WTC11 (cell line): ENCODE measurements around the gene PPP3CA.

Experiments used
- ATF1 ChIP-seq: sonication (generic); formaldehyde crosslinking; IDR thresholded peaks from 2 replicates; pipeline ENCODE4 v1.8.1; 2023; ENCODE audit warnings: mild to moderate bottlenecking, moderate library complexity, missing genetic modification reagents
- CREB1 ChIP-seq: sonication (generic); formaldehyde crosslinking; IDR thresholded peaks from 2 replicates; pipeline ENCODE4 v1.8.0; 2023; ENCODE audit warnings: mild to moderate bottlenecking, missing genetic modification reagents
- E2F1 ChIP-seq: sonication (generic); formaldehyde crosslinking; IDR thresholded peaks from 2 replicates; pipeline ENCODE4 v1.8.0; 2022; ENCODE audit warnings: mild to moderate bottlenecking, missing genetic modification reagents
- ELF4 ChIP-seq: sonication (generic); formaldehyde crosslinking; IDR thresholded peaks from 2 replicates; pipeline ENCODE4 v1.8.1; 2022; ENCODE audit warnings: low read depth, mild to moderate bottlenecking, moderate library complexity, missing genetic modification reagents
- ESRRA ChIP-seq: sonication (generic); formaldehyde crosslinking; IDR thresholded peaks from 2 replicates; pipeline ENCODE4 v1.8.1; 2022; ENCODE audit warnings: mild to moderate bottlenecking, missing genetic modification reagents, borderline replicate concordance
- GRHL2 ChIP-seq: fragments of 250-450 bp; sonication (Bioruptor Pico); IDR thresholded peaks from 2 replicates; pipeline ENCODE4 v1.8.0; 2022; ENCODE audit warnings: mild to moderate bottlenecking, moderate library complexity; ENCODE audit not compliant: insufficient replicate concordance, severe bottlenecking
- NR3C1 ChIP-seq: sonication (generic); formaldehyde crosslinking; conservative IDR thresholded peaks from 2 replicates; pipeline ENCODE4 v1.8.1; 2023; ENCODE audit warnings: low read depth, mild to moderate bottlenecking, missing genetic modification reagents
- SP1 ChIP-seq: sonication (generic); formaldehyde crosslinking; conservative IDR thresholded peaks from 2 replicates; pipeline ENCODE4 v1.8.1; 2022; ENCODE audit warnings: missing genetic modification reagents
- TEAD4 ChIP-seq: sonication (generic); formaldehyde crosslinking; IDR thresholded peaks from 2 replicates; pipeline ENCODE4 v1.8.0; 2022; ENCODE audit warnings: mild to moderate bottlenecking, missing genetic modification reagents
- ZBTB21 ChIP-seq: sonication (generic); formaldehyde crosslinking; IDR thresholded peaks from 2 replicates; pipeline ENCODE4 v1.8.1; 2023; ENCODE audit warnings: mild to moderate bottlenecking, missing genetic modification reagents, borderline replicate concordance
- ZNF425 ChIP-seq: fragments of 250-450 bp; sonication (Bioruptor Pico); conservative IDR thresholded peaks from 2 replicates; pipeline ENCODE4 v1.9.0; 2021; ENCODE audit warnings: mild to moderate bottlenecking
- TF ChIP-seq, protein P1 (sequence below): sonication (generic); formaldehyde crosslinking; IDR thresholded peaks from 2 replicates; pipeline ENCODE4 v1.8.1; 2023; ENCODE audit warnings: mild to moderate bottlenecking, missing genetic modification reagents, moderate library complexity
- TF ChIP-seq, protein P2 (sequence below): fragments of 200-600 bp; IDR thresholded peaks from 2 replicates; pipeline ENCODE4 v1.8.0; 2022; ENCODE audit warnings: antibody characterized with exemption

DNA sequence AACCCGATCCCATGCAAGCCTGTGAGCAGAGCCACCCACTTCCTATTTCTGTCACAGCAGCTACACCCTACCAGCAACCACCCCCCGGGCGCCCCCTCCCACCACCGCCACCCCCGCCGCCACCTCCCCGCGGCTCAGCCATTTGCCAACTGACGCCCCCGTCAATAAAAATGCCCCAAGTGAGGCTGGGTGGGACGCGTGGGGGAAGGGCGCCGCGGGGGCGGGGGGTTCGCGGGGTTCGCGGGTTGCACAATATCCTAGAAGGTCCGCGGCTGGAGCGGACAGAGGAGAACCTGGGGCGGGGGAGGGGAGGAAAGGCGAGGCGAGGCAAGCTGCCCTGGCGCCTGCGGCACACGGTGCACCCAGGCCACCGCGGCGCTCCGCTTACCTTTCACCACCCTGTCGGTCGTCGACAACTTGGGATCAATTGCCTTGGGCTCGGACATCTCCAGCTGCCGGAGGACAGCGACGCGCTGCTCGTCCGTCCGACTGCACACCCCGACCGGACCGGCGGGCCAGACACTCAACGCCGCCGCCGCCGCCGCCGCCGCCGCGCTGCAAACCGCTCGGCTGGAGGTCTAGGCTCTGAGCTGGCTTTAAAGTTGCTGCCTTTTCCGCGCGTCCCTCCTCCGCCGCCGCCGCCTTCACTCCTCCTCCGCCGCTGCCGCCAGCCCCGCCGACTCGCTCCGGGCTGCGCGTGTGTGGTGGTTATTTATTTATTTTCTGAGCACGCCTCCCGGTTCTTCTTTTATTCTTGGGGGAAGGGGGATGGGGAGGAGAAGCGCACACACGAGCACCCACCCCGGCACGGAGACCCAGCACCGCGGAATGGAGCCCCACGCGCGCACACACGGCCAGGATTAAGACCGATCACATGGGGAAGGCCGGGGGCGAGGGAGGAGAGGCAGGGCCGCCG, 717 bp downstream of the PPP3CA start:
- TF ChIP-seq, protein P1, sequence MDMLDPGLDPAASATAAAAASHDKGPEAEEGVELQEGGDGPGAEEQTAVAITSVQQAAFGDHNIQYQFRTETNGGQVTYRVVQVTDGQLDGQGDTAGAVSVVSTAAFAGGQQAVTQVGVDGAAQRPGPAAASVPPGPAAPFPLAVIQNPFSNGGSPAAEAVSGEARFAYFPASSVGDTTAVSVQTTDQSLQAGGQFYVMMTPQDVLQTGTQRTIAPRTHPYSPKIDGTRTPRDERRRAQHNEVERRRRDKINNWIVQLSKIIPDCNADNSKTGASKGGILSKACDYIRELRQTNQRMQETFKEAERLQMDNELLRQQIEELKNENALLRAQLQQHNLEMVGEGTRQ (CRISPR knock-in tag) = no peak
- TF ChIP-seq SP1 (peak; percentile 11; the same call in 1 of the 2 replicates), ATF1 (CRISPR knock-in tag) (no peak), ESRRA (CRISPR knock-in tag) (no peak), ZNF425 (no peak), NR3C1 (no peak), GRHL2 (no peak), E2F1 (CRISPR knock-in tag) (no peak), ELF4 (no peak), ZBTB21 (no peak), TEAD4 (CRISPR knock-in tag) (no peak), CREB1 (CRISPR knock-in tag) (no peak)
- TF ChIP-seq, protein P2, sequence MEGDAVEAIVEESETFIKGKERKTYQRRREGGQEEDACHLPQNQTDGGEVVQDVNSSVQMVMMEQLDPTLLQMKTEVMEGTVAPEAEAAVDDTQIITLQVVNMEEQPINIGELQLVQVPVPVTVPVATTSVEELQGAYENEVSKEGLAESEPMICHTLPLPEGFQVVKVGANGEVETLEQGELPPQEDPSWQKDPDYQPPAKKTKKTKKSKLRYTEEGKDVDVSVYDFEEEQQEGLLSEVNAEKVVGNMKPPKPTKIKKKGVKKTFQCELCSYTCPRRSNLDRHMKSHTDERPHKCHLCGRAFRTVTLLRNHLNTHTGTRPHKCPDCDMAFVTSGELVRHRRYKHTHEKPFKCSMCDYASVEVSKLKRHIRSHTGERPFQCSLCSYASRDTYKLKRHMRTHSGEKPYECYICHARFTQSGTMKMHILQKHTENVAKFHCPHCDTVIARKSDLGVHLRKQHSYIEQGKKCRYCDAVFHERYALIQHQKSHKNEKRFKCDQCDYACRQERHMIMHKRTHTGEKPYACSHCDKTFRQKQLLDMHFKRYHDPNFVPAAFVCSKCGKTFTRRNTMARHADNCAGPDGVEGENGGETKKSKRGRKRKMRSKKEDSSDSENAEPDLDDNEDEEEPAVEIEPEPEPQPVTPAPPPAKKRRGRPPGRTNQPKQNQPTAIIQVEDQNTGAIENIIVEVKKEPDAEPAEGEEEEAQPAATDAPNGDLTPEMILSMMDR = no peak
